ENCODE measurements around the gene STEAP4. TPM values are rescaled to one million over a fixed set of nuclear protein-coding genes. Genes with fewer than 3 reads are reported as not detected.

Gene STEAP4
- total RNA-seq, 4 donors from 2014 or later = 47.9 to 318 (median 110) TPM

- no peak for TF ChIP-seq CTCF (IDR thresholded peaks at IDR 0.05)
- DNase-seq (ENCODE audit: low spot score) (no peak), ATAC-seq (ENCODE audit: low FRiP score) (no peak)
These were observed 7.6 kb downstream of the STEAP4 start for GRCh38 chr7:88299126-88299525.

- ATAC-seq (ENCODE audit: low FRiP score) = no peak
- TF ChIP-seq CTCF (IDR thresholded peaks at IDR 0.05) = no peak
These were observed 12.8 kb downstream of the STEAP4 start for GRCh38 chr7:88293866-88294265.

GRCh38 chr7:88291398-88292173 is 15.1 kb downstream of the STEAP4 start:
- DNase-seq (ENCODE audit: low spot score) (no peak), ATAC-seq (ENCODE audit: low FRiP score) (no peak)
- TF ChIP-seq CTCF (IDR thresholded peaks at IDR 0.05) = no peak

More at GRCh38 chr7:88293866-88294265, 12.8 kb downstream of the STEAP4 start:
- no peak for DNase-seq (ENCODE audit: low spot score)

- DNase-seq (ENCODE audit: low spot score) (no peak), ATAC-seq (ENCODE audit: low FRiP score) (no peak)
- no peak for TF ChIP-seq CTCF (IDR thresholded peaks at IDR 0.05)
These were observed 16.2 kb downstream of the STEAP4 start for GRCh38 chr7:88290491-88290890.

- TF ChIP-seq CTCF (IDR thresholded peaks at IDR 0.05) = no peak
- DNase-seq (ENCODE audit: low spot score) = no peak
- ATAC-seq (ENCODE audit: low FRiP score) = no peak
These were observed 17.1 kb downstream of the STEAP4 start for GRCh38 chr7:88289564-88290025.

- no peak for ATAC-seq (ENCODE audit: low FRiP score)
These were observed 24.9 kb downstream of the STEAP4 start for GRCh38 chr7:88281749-88282148.

More at GRCh38 chr7:88281749-88282148, 24.9 kb downstream of the STEAP4 start:
- DNase-seq (ENCODE audit: low spot score) = no peak
- TF ChIP-seq CTCF (IDR thresholded peaks at IDR 0.05) = no peak

Data from omental fat pad (tissue), 4 donors.